Memory B cell (primary cell): ENCODE results near the gene MED14.
A peak's percentile ranks its signal among the peaks of the same experiment; 100 is the strongest.
"Not testable (repeated sequence)": the region's sequence is repeated elsewhere in the genome, so short reads cannot be mapped to it uniquely, and the experiment has no call there.

Source experiments
- ATAC-seq: fragments of 150-1000 bp; cut with Tn5 transposase; 2 replicates; pipeline ENCODE4 v1.10.0; 2021; ENCODE audit warnings: low read depth, mild to moderate bottlenecking, moderate library complexity
- DNase-seq, 2 donors: peaks; one replicate each; pipeline ENCODE4 v3.0.0; 2022; ENCODE audit warnings: low spot score in 2 of 2
- H3K27ac Mint-ChIP-seq: one replicate; pipeline ENCODE4 v1.8.0; 2022; ENCODE audit warnings: mild to moderate bottlenecking, moderate library complexity, mixed read lengths
- H3K27me3 Mint-ChIP-seq: one replicate; pipeline ENCODE4 v1.8.0; 2022; ENCODE audit warnings: mixed read lengths
- H3K36me3 Mint-ChIP-seq: one replicate; pipeline ENCODE4 v1.8.0; 2022; ENCODE audit warnings: mild to moderate bottlenecking, mixed read lengths
- H3K4me1 Mint-ChIP-seq: one replicate; pipeline ENCODE4 v1.8.0; 2022; ENCODE audit warnings: mixed read lengths
- H3K4me3 Mint-ChIP-seq: one replicate; pipeline ENCODE4 v1.8.0; 2022; ENCODE audit warnings: mild to moderate bottlenecking, moderate library complexity, mixed read lengths
- H3K9me3 Mint-ChIP-seq: one replicate; pipeline ENCODE4 v1.8.0; 2022; ENCODE audit warnings: mixed read lengths

Gene MED14

DNA sequence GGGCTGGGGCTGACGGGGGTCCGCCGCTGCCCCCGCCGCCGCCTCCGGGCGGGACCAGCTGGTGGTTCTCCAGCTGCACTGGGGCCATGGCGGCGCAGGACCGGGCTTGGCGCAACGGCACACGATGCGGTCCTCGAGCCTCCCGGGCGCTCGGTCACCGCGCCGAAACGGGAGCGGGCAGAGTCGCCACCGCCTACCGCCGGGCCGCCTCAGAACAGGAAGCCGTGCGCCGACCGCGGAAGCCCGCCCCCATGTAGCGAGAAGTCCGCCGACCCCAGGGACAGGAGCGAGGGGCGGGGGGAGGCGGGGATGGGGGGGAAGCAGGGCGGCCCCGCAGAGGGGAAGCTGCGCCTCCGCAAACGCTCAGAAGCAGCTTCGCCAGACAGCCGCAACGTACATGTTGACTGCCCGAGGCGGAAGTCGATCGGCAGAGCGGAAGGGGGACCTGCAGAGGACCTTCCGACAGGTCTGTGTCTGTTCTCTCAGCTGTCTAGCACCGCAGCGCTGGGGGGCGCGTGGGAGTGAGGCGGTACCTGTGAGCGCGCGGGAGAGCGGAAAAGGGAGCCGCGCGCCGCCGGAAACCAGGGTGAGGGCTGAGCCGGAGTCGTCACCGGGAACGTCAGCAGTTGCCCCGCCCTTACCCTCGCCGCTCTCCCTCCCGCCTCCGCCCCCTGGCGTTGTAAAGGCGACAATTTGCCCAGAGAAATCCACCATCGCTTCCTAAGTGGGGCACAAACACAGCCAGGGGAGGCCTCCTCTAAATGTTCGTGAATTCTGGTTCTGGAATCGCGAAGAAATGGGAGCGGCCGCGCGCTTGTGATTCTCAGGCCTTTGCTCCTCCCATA lies at the start of gene MED14:
Gene MED14 (minus strand): TSS at position 218 of the 845 bp plus-strand sequence. CDS start 130 bp downstream, at position 88.
- ATAC-seq = peak; percentile 82
- peak within 1 kb of the TSS; percentile 98 for H3K27ac Mint-ChIP-seq
- no peaks in the 10 kb centered on the region for H3K27me3 Mint-ChIP-seq
- H3K4me1 Mint-ChIP-seq = peaks cover 25% of the 10 kb centered on the region
- no peaks in the 10 kb centered on the region for H3K9me3 Mint-ChIP-seq
- DNase-seq = peak; percentile 82 to 91
- H3K4me3 Mint-ChIP-seq = peak within 1 kb of the TSS; percentile 92
- H3K36me3 Mint-ChIP-seq = peaks cover 2% of the 10 kb centered on the region

DNA sequence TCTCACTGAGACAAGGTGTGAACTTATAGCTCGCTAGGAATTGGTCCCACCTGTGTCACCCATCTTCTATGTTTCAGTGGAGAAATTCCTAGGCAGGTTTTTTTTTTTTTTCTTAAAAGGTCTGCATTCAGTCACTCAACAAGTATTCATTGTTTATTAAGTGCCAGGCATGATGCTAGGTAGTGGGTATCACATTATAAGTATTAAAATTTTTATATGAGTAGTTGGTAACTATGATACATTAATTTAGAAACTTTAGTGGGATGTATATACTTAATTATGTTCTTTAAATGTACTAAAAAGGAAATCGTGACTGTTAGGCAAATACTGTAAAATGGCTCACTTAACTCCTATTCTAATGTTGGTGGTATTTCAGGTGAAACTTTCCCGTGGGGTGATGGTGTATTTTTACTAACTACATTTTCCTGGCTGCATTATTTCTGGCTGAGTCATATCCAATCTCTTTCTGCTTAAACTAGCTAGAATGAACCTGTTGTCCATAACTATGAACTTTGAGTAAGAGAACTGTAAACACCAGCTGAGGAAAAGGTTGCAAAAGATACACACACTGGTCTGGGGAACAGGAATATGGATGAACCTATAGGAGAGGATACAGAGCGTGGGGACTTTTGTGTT lies 49.3 kb upstream of the MED14 start:
- H3K27me3 Mint-ChIP-seq = no peaks in the 10 kb centered on the region

DNA sequence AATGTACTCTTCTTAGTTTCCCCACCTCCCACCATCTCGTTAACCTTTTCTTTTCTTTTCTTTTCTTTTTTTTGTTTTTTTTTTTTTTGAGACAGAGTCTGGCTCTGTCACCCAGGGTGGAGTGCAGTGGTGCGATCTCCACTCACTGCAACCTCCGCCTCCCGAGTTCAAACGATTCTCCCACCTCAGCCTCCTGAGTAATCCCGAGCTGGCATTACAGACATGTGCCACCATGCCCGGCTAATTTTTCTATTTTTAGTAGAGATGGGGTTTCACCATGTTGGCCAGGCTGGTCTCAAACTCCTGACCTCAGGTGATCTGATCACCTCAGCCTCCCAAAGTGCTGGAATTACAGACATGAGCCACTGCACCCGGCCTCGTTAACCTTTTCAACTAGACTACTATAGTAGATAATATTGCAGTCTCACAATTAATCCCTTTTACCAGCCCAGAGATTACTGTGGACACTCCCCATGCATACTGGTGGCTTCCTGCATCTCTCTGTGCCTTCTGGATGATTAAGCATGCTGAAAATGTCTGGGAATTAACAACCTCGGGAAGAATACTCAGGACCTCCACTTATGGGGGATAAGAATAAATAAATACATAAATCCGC lies 47.4 kb upstream of the MED14 start:
- not testable (repeated sequence) for H3K27me3 Mint-ChIP-seq, DNase-seq, H3K27ac Mint-ChIP-seq, H3K9me3 Mint-ChIP-seq, H3K4me3 Mint-ChIP-seq, H3K4me1 Mint-ChIP-seq, H3K36me3 Mint-ChIP-seq, ATAC-seq

More for the DNA sequence above, 49.3 kb upstream of the MED14 start:
- H3K4me1 Mint-ChIP-seq = no peaks in the 10 kb centered on the region
- no peak overlapping the region for H3K4me3 Mint-ChIP-seq
- DNase-seq = no peak
- no peaks in the 10 kb centered on the region for H3K9me3 Mint-ChIP-seq
- H3K27ac Mint-ChIP-seq = no peak overlapping the region
- no peak for ATAC-seq
- H3K36me3 Mint-ChIP-seq = no peaks in the 10 kb centered on the region

GRCh38 chrX:40780951-40781350 lies 45.6 kb upstream of the MED14 start:
- ATAC-seq = no peak
- Mint-ChIP-seq H3K27me3 (no peaks in the 10 kb centered on the region), H3K4me1 (no peaks in the 10 kb centered on the region), H3K27ac (no peak overlapping the region), H3K36me3 (no peaks in the 10 kb centered on the region), H3K9me3 (no peaks in the 10 kb centered on the region), H3K4me3 (no peak overlapping the region)
- no peak for DNase-seq

- H3K4me3 Mint-ChIP-seq = no peak overlapping the region
- H3K27ac Mint-ChIP-seq = no peak overlapping the region
- H3K9me3 Mint-ChIP-seq = no peaks in the 10 kb centered on the region
- H3K36me3 Mint-ChIP-seq = no peaks in the 10 kb centered on the region
- no peak for DNase-seq
- no peaks in the 10 kb centered on the region for H3K4me1 Mint-ChIP-seq
- H3K27me3 Mint-ChIP-seq = no peaks in the 10 kb centered on the region
- no peak for ATAC-seq
Measured at GRCh38 chrX:40780082-40780481, 44.7 kb upstream of the MED14 start.

DNA sequence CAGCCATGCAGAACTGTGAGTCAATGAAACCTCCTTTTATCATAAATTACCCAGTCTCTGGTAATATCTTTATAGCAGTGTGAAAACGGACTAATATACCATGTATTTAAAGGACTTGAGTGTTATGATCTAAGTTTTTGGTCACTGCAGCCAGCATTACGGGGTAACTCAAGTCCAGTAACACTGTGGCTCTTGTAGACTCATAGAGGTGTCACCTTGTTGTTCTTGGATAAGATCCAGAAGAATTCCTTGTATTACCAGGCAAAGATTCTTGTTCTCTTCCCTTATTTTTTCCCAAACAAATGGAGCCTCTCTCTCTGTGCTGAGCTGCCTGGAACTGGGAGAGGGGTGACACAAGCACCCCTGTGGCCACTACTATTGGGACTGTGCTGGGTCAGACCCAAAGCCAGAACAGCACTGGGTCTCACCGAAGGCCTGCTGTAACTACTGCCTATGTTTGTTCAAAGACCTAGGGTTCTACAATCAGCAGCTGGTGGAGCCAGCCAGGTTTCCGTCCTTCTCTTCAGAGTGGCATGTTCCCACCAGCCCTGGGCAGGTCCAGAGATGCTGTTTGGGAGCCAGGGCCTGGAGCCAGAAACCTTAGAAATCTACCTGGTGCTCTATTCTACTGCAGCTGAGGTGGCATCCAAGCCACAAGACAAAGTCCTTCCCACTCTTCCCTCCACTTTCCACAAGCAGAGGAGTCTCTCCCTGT lies 43.7 kb upstream of the MED14 start:
- H3K9me3 Mint-ChIP-seq = no peaks in the 10 kb centered on the region
- H3K4me1 Mint-ChIP-seq = no peaks in the 10 kb centered on the region
- ATAC-seq = no peak
- no peak overlapping the region for H3K27ac Mint-ChIP-seq
- H3K4me3 Mint-ChIP-seq = no peak overlapping the region
- no peak for DNase-seq
- no peaks in the 10 kb centered on the region for H3K36me3 Mint-ChIP-seq
- H3K27me3 Mint-ChIP-seq = no peaks in the 10 kb centered on the region

- Mint-ChIP-seq H3K27me3 (no peaks in the 10 kb centered on the region), H3K27ac (no peak overlapping the region), H3K4me3 (no peak overlapping the region), H3K9me3 (no peaks in the 10 kb centered on the region), H3K4me1 (peaks cover 2% of the 10 kb centered on the region), H3K36me3 (no peaks in the 10 kb centered on the region)
- DNase-seq (no peak), ATAC-seq (no peak)
Measured at GRCh38 chrX:40773809-40774208, 38.5 kb upstream of the MED14 start.

- no peaks in the 10 kb centered on the region for H3K9me3 Mint-ChIP-seq
- H3K27me3 Mint-ChIP-seq = no peaks in the 10 kb centered on the region
- no peaks in the 10 kb centered on the region for H3K36me3 Mint-ChIP-seq
- no peak overlapping the region for H3K27ac Mint-ChIP-seq
- no peak overlapping the region for H3K4me3 Mint-ChIP-seq
- H3K4me1 Mint-ChIP-seq = peaks cover 2% of the 10 kb centered on the region
- DNase-seq (no peak), ATAC-seq (no peak)
Measured at GRCh38 chrX:40773188-40773587, 37.8 kb upstream of the MED14 start.

DNA sequence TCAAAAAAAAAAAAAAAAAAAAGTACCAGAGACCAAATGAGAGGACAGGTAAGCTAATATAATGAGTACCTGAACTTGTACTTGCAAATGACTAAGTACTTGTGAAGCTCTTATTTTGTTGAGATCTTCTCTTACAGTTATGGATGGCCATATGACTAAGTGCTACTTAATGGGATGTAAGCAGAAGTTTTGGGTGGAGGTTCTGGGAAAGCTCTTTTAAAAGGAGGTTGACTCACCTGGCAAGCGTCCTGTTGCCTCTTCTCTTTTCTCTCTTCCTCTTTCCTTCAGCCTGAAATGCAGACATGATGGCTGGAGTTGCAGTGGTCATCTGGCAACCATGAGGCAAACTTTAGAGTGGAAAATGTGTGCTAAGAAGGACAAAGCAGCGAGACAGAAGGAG lies 36.9 kb upstream of the MED14 start:
- no peaks in the 10 kb centered on the region for H3K27me3 Mint-ChIP-seq
- no peak for DNase-seq
- no peaks in the 10 kb centered on the region for H3K36me3 Mint-ChIP-seq
- no peak overlapping the region for H3K27ac Mint-ChIP-seq
- H3K4me1 Mint-ChIP-seq = peaks cover 2% of the 10 kb centered on the region
- H3K9me3 Mint-ChIP-seq = no peaks in the 10 kb centered on the region
- ATAC-seq = no peak
- no peak overlapping the region for H3K4me3 Mint-ChIP-seq

GRCh38 chrX:40761762-40762161 lies 26.4 kb upstream of the MED14 start:
- peaks cover 5% of the 10 kb centered on the region for H3K9me3 Mint-ChIP-seq
- DNase-seq (no peak), ATAC-seq (no peak)
- no peaks in the 10 kb centered on the region for H3K36me3 Mint-ChIP-seq
- no peaks in the 10 kb centered on the region for H3K4me1 Mint-ChIP-seq
- no peaks in the 10 kb centered on the region for H3K27me3 Mint-ChIP-seq
- no peak overlapping the region for H3K4me3 Mint-ChIP-seq
- H3K27ac Mint-ChIP-seq = no peak overlapping the region

DNA sequence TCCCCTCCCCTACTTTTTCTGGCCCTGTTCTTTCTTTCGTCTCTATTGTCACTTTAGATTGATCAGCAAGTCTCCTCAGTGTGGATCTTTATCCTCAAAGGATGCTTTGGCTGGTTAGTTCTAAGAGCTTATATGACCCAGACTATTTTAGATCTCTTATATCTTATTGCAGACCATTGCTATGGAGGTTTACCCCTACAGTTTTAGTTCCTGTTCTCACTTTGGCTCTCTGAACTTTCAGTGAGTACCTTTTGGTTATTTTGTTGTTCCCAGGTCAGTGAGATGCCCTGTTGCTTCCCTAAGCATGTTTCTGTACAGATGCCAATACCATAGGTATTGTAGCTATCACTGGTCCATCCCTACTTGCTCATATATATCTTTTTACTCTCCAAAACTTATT lies 24.0 kb upstream of the MED14 start:
- Mint-ChIP-seq H3K27ac (no peak overlapping the region), H3K9me3 (no peaks in the 10 kb centered on the region), H3K27me3 (no peaks in the 10 kb centered on the region), H3K4me1 (no peaks in the 10 kb centered on the region), H3K4me3 (no peak overlapping the region), H3K36me3 (no peaks in the 10 kb centered on the region)
- ATAC-seq (no peak), DNase-seq (no peak)

GRCh38 chrX:40757058-40757457 lies 21.7 kb upstream of the MED14 start:
- Mint-ChIP-seq H3K4me1 (no peaks in the 10 kb centered on the region), H3K4me3 (no peak overlapping the region), H3K36me3 (no peaks in the 10 kb centered on the region), H3K27me3 (no peaks in the 10 kb centered on the region), H3K27ac (no peak overlapping the region), H3K9me3 (no peaks in the 10 kb centered on the region)
- no peak for DNase-seq
- no peak for ATAC-seq

DNA sequence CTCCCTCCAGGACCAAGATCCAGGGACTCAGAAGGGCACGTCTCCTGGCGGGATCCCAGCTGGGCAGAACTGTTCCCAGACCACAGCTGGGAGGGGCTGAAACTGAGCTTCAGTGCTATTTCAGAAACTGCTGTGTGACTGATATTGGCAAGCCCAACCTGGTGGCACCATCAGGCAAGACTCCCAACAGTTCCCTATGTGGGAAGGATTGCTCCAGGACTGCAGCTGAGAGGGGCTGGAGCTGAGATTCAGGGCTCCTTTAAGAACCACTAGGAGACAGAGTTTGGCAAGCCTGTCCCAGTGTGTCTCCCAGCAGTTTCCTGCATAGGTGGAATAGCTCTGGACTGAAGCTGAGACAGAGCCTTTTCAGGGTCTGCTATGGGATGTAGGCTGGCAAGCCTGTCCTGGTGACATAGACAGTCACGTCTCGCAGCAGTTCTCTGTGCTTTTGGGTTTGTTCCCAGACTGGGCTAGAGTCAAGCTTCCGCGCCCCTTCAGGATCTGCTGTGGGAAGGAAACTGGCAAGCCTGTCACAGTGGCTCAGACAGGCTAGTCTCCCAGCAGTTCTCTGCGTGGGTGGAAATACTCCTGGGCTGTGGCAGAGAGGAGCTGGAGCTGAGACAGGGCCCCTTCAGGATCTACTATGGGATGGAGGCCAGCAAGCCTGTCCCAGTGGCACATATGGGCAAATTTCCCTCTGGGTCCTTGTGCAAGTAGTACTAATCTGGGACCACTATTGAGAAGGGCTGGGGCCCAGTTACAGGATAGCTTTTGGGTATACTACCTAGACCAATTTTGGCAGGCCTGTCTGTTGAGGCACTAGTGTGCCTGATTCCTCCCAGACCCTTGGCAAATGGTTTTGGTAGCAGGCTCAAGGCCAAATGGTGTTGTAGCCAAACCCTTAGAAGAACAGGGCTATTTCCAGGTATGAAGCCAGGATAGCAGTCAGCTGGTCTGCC lies 20.2 kb upstream of the MED14 start:
- Mint-ChIP-seq H3K4me3 (no peak overlapping the region), H3K27ac (no peak overlapping the region), H3K9me3 (no peaks in the 10 kb centered on the region), H3K36me3 (no peaks in the 10 kb centered on the region), H3K4me1 (peaks cover 2% of the 10 kb centered on the region), H3K27me3 (no peaks in the 10 kb centered on the region)
- no peak for DNase-seq
- ATAC-seq = no peak
